Esophagus muscularis mucosa (tissue), 4 donors: Measurements from ENCODE around the gene TPK1.

ENCODE experiments used
- EP300 ChIP-seq: sonication (generic); formaldehyde crosslinking; IDR thresholded peaks from one replicate; pipeline ENCODE4 v1.6.1; 2017; ENCODE audit warnings: antibody characterized with exemption
- POLR2A ChIP-seq: fragments of 450-650 bp; IDR thresholded peaks from one replicate; pipeline ENCODE4 v1.6.1; 2017; ENCODE audit warnings: antibody characterized with exemption, moderate library complexity, mild to moderate bottlenecking, low read depth
- POLR2AphosphoS5 ChIP-seq, 2 donors: sonication (generic); formaldehyde crosslinking; IDR thresholded peaks; one replicate each; pipeline ENCODE4 v1.6.1; 2017; ENCODE audit warnings: antibody characterized with exemption in 2 of 2
- TF ChIP-seq, protein P1 (sequence below), 3 experiments: fragments of 200-600 bp in 2 of 3; fragments of 450-650 bp in 1 of 3; sonication (generic) in 2 of 3; IDR thresholded peaks; one replicate each; pipeline ENCODE4 v1.5.1; 2017 to 2019; ENCODE audit warnings: antibody characterized with exemption in 3 of 3, mild to moderate bottlenecking in 2 of 3, moderate library complexity in 1 of 3

DNA sequence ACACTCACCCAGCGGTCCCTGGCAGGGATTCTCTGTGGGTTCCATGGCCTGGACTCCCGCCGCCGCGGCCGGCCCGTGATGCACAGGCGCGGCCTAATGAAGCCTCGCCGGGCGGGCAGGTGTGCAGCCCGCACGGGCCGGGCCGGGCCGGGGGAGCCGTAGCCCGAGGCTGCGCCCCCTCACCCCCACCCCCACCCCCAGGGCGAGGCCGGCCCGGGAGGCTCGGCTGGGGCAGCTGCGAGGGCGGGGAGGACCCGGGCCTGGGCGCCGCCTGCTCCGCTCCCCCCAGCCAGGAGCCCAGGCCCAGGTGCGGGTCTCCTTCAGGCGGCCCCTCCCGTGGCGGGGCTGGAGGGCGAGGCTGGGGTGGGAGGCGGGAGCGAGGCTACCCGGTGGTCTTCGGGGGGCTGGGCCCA lies 432.2 kb downstream of the TPK1 start, which contains the start of gene NOBOX:
- TF ChIP-seq, protein P1, sequence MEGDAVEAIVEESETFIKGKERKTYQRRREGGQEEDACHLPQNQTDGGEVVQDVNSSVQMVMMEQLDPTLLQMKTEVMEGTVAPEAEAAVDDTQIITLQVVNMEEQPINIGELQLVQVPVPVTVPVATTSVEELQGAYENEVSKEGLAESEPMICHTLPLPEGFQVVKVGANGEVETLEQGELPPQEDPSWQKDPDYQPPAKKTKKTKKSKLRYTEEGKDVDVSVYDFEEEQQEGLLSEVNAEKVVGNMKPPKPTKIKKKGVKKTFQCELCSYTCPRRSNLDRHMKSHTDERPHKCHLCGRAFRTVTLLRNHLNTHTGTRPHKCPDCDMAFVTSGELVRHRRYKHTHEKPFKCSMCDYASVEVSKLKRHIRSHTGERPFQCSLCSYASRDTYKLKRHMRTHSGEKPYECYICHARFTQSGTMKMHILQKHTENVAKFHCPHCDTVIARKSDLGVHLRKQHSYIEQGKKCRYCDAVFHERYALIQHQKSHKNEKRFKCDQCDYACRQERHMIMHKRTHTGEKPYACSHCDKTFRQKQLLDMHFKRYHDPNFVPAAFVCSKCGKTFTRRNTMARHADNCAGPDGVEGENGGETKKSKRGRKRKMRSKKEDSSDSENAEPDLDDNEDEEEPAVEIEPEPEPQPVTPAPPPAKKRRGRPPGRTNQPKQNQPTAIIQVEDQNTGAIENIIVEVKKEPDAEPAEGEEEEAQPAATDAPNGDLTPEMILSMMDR (IDR thresholded peaks at IDR 0.05) = no peak
- TF ChIP-seq POLR2A = no peak
- no peak for TF ChIP-seq POLR2AphosphoS5 (IDR thresholded peaks at IDR 0.05)
- no peak for TF ChIP-seq EP300
